Endodermal cell (in vitro differentiated cells): Measurements from ENCODE around the gene FAIM2. TPM values are rescaled to one million over a fixed set of nuclear protein-coding genes. Genes with fewer than 3 reads are reported as not detected.

Experiments used
- DNase-seq: peaks from one replicate; pipeline ENCODE4 v3.0.0-alpha.2; 2017
- H3K27ac ChIP-seq: 2 replicates; pipeline ENCODE4 v1.5.1; 2013; ENCODE audit warnings: mild to moderate bottlenecking, low read depth, low read length, moderate library complexity
- H3K27me3 ChIP-seq: 2 replicates; pipeline ENCODE4 v1.6.1; 2013; ENCODE audit warnings: mild to moderate bottlenecking, low read length, moderate library complexity; ENCODE audit not compliant: insufficient read depth, control insufficient read depth, poor library complexity, severe bottlenecking
- H3K36me3 ChIP-seq: 2 replicates; pipeline ENCODE4 v1.7.0; 2013; ENCODE audit warnings: mild to moderate bottlenecking, low read length, moderate library complexity; ENCODE audit not compliant: control insufficient read depth, insufficient read depth
- H3K4me1 ChIP-seq: one replicate; pipeline ENCODE4 v1.7.0; 2013; ENCODE audit warnings: low read length; ENCODE audit not compliant: control insufficient read depth, insufficient read depth
- H3K4me3 ChIP-seq: 2 replicates; pipeline ENCODE4 v1.5.1; 2013; ENCODE audit warnings: mild to moderate bottlenecking, low read length, moderate library complexity
- H3K9ac ChIP-seq: 2 replicates; pipeline ENCODE4 v1.6.1; 2013; ENCODE audit warnings: mild to moderate bottlenecking, low read length, moderate library complexity; ENCODE audit not compliant: poor library complexity, severe bottlenecking; ENCODE audit errors: extremely low read depth
- H3K9me3 ChIP-seq: 2 replicates; pipeline ENCODE4 v1.6.1; 2013; ENCODE audit warnings: mild to moderate bottlenecking, low read length, moderate library complexity; ENCODE audit not compliant: control insufficient read depth
- H3K27ac Mint-ChIP-seq: 2 replicates; pipeline ENCODE4 v1.8.0; 2020; ENCODE audit warnings: mixed read lengths
- H3K27me3 Mint-ChIP-seq: 2 replicates; pipeline ENCODE4 v1.8.0; 2021; ENCODE audit warnings: mild to moderate bottlenecking, mixed read lengths; ENCODE audit not compliant: insufficient read depth
- H3K36me3 Mint-ChIP-seq: 2 replicates; pipeline ENCODE4 v1.8.0; 2020; ENCODE audit warnings: low read depth, mixed read lengths
- H3K4me1 Mint-ChIP-seq: 2 replicates; pipeline ENCODE4 v1.8.0; 2020; ENCODE audit warnings: mixed read lengths
- H3K4me3 Mint-ChIP-seq: 2 replicates; pipeline ENCODE4 v1.8.0; 2020; ENCODE audit warnings: mild to moderate bottlenecking, moderate library complexity, mixed read lengths
- H3K9me3 Mint-ChIP-seq: 2 replicates; pipeline ENCODE4 v1.8.0; 2020; ENCODE audit warnings: mild to moderate bottlenecking, mixed read lengths
- CTCF ChIP-seq: fragments of 200-600 bp; sonication (generic); conservative IDR thresholded peaks from 2 replicates; pipeline ENCODE4 v1.5.0; 2021; ENCODE audit warnings: antibody characterized with exemption, mild to moderate bottlenecking
- WGBS, 2 experiments: methylation state at CpG; one replicate each; pipeline versions ENCODE4 v1.1.5 to v1.1.7; 2013; ENCODE audit warnings: missing lambda C conversion rate in 2 of 2, mixed read lengths in 1 of 2; ENCODE audit not compliant: insufficient coverage in 1 of 2, insufficient read length in 1 of 2; 5-methylcytosine and 5-hydroxymethylcytosine counted together
- total RNA-seq, 2 donors: library from RNA; stranded (reverse); fragmentation: NEBNext Ultra II Directional in 1 of 2; extraction: Animal tissue kit (Norgen Biotek cat#: 25700) in 1 of 2; gene quantifications; 2 replicates in 1 of 2; 3 replicates in 1 of 2; pipeline ENCODE4 v1.2.1, GENCODE V29; 2021

The FAIM2 gene
- total RNA-seq, 2 donors from 2014 or later = not detected

DNA sequence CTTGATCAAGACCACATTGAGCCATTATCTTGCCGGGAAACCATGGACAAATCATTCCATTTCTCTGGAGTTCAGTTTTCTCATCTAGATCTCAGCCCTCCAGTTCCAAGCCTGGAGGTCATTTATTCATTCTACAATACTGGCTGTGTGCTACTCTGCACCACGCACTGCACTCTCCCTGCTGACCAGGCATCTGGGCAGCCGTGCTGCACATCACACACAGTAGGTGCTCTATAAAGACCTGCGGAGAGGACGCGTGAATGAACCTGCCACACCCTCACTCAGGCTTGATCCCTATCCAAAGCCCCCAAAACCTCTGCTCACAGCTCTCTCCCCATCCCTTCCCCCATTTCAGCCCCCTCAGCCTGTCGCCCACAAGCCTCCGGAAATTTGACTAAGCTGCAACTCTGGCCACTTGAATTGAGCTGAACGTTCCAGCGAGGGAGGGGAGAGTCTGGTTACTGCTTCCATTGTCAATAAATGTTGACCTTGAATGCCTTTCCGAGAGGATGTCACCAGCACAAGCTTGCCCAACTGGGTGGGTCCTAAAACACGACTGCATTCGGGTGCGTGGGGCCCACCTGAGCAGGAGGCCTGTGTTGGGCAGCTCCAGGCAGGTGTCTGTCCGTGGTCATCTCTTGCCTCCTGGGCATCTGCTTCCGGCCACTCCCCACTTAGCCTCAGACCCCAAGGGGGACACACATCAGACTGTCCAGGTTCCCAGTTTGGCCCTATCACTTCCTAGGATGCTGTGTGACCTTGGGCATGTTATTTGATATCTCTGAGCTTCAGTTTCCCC, 17.8 kb downstream of the FAIM2 start:
- H3K27ac ChIP-seq = no peak overlapping the region
- no peaks in the 10 kb centered on the region for H3K27me3 ChIP-seq
- 88 to 89% methylated on average over 15 to 16 of the region's 16 CpGs for WGBS, 2 experiments
- H3K4me1 Mint-ChIP-seq = peaks cover 50% of the 10 kb centered on the region
- no peak overlapping the region for H3K27ac Mint-ChIP-seq
- no peak overlapping the region for H3K4me3 Mint-ChIP-seq
- DNase-seq = peak; percentile 48
- H3K9ac ChIP-seq = no peak overlapping the region
- H3K27me3 Mint-ChIP-seq = peaks cover 15% of the 10 kb centered on the region
- no peaks in the 10 kb centered on the region for H3K36me3 Mint-ChIP-seq
- no peaks in the 10 kb centered on the region for H3K36me3 ChIP-seq
- H3K4me3 ChIP-seq = no peak overlapping the region
- H3K4me1 ChIP-seq = peaks cover 25% of the 10 kb centered on the region
- TF ChIP-seq CTCF = no peak
- H3K9me3 Mint-ChIP-seq = no peaks in the 10 kb centered on the region
- H3K9me3 ChIP-seq = no peaks in the 10 kb centered on the region

DNA sequence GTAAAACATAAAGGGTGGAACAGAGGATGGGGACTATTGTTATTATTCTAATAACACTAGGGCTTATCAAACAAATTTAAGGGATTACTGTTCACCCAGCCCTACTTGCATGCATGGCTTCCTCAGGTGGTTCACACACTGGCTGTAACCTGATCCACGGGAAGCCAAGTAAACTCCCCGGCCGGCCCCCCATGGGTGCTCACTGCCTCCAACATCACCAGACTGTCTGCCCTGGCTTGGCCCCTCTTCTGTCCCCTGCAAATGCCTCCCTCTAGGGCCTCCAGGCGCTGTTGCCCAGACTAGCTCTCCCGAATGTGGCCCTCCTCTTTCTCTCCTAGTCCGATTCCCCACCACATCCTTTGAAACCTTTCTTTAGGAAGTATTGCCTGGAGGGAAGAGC, 18.6 kb downstream of the FAIM2 start:
- 59% methylated on average over 3 to 6 of the region's 6 CpGs for WGBS, 2 experiments
- no peaks in the 10 kb centered on the region for H3K9me3 ChIP-seq
- no peak overlapping the region for H3K9ac ChIP-seq
- H3K27me3 Mint-ChIP-seq = peaks cover 11% of the 10 kb centered on the region
- no peaks in the 10 kb centered on the region for H3K36me3 Mint-ChIP-seq
- no peak overlapping the region for H3K27ac ChIP-seq
- H3K9me3 Mint-ChIP-seq = no peaks in the 10 kb centered on the region
- H3K36me3 ChIP-seq = no peaks in the 10 kb centered on the region
- no peak overlapping the region for H3K27ac Mint-ChIP-seq
- no peak overlapping the region for H3K4me3 Mint-ChIP-seq
- TF ChIP-seq CTCF = no peak
- no peaks in the 10 kb centered on the region for H3K27me3 ChIP-seq
- peaks cover 50% of the 10 kb centered on the region for H3K4me1 Mint-ChIP-seq
- H3K4me3 ChIP-seq = no peak overlapping the region
- H3K4me1 ChIP-seq = peaks cover 25% of the 10 kb centered on the region
- DNase-seq = peak; percentile 80

DNA sequence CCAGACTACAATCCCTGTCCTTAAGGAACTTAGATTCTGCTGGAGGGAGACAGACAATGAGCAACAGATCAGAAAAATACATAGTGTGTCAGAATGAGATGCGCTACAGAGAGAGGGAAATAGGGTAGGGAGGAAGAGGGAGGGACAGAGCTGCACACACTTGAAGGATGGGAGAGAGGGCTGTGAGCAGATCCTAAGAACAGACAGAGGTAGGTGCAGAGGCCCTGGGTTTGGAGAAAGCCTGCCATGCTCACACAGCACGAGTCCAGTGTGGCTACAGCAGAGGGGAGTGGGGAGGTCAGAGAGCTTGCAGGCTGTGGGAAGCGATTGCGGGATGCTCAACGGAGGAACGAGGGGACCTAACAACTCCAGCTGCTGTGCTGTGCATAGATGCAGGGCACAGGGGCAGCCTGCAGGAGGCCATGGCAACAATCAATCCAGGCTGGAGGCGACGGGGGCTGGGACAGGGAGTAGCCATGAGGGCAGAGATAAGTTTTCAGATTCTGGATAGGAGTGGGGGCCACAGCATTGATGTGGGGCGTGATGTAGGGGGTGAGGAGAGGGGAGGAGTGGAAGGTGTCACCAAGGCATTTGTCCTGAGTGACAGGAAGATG, 20.7 kb downstream of the FAIM2 start:
- peaks cover 10% of the 10 kb centered on the region for H3K27me3 Mint-ChIP-seq
- 45 to 50% methylated on average over 8 to 9 of the region's 9 CpGs for WGBS, 2 experiments
- H3K4me3 ChIP-seq = no peak overlapping the region
- no peak overlapping the region for H3K4me3 Mint-ChIP-seq
- H3K27ac Mint-ChIP-seq = peak overlapping the region; percentile 2
- no peaks in the 10 kb centered on the region for H3K36me3 Mint-ChIP-seq
- H3K9ac ChIP-seq = no peak overlapping the region
- TF ChIP-seq CTCF = peak; percentile 60
- H3K4me1 Mint-ChIP-seq = peaks cover 50% of the 10 kb centered on the region
- H3K4me1 ChIP-seq = peaks cover 25% of the 10 kb centered on the region
- H3K27ac ChIP-seq = no peak overlapping the region
- H3K9me3 ChIP-seq = no peaks in the 10 kb centered on the region
- H3K36me3 ChIP-seq = no peaks in the 10 kb centered on the region
- H3K9me3 Mint-ChIP-seq = peaks cover 14% of the 10 kb centered on the region
- peak; percentile 85 for DNase-seq
- no peaks in the 10 kb centered on the region for H3K27me3 ChIP-seq
